Measurements from ENCODE around the gene NHSL2. TPM values are rescaled to one million over a fixed set of nuclear protein-coding genes. Genes with fewer than 3 reads are reported as not detected.

Gene NHSL2
- polyA plus RNA-seq, 3 donors = 16.6 to 39.8 (median 22.8) TPM

- intact Hi-C loops (cut with micrococcal nuclease) = no loop called here
- Histone ChIP-seq H2AFZ (ENCODE audit: insufficient read depth, low read depth, low read length, poor library complexity, severe bottlenecking) (no peak overlapping the region), H3K9ac (ENCODE audit: insufficient read depth, low read length, poor library complexity, severe bottlenecking) (no peak overlapping the region), H3K36me3 (replicated peaks in 1 of 2; ENCODE audit: control insufficient read depth in 1 of 2, insufficient read depth in 2 of 2, low read length in 2 of 2) (no peaks in the 10 kb centered on the region), H3K27me3 (ENCODE audit: control insufficient read depth in 2 of 2, insufficient read depth in 2 of 2, low read length in 2 of 2) (no peaks in the 10 kb centered on the region), H3K4me1 (ENCODE audit: control insufficient read depth in 1 of 2, insufficient read depth in 2 of 2, low read length in 2 of 2) (no peaks in the 10 kb centered on the region), H3K4me3 (replicated peaks in 1 of 3; ENCODE audit: low read depth in 2 of 3, low read length in 3 of 3) (no peak overlapping the region), H3K27ac (ENCODE audit: low read depth in 1 of 2, low read length in 2 of 2) (no peak overlapping the region), H3K4me2 (replicated peaks; ENCODE audit: extremely low read depth, low read length, poor library complexity, severe bottlenecking) (no peak overlapping the region), H3K9me3 (replicated peaks in 1 of 2; ENCODE audit: control insufficient read depth in 1 of 2, insufficient read depth in 1 of 2, low read length in 2 of 2) (no peaks in the 10 kb centered on the region), H4K20me1 (ENCODE audit: insufficient read depth, low read length) (no peaks in the 10 kb centered on the region), H3K79me2 (ENCODE audit: insufficient read depth, low read length) (no peaks in the 10 kb centered on the region)
- H3K4me1 Mint-ChIP-seq = no peaks in the 10 kb centered on the region
- peaks cover 2 to 10% (median 4%) of the 10 kb centered on the region in 3 donors for H3K27me3 Mint-ChIP-seq (ENCODE audit: low read depth in 3 of 3)
- no peak for DNase-seq
- no peak for TF ChIP-seq CTCF (IDR thresholded peaks at IDR 0.05)
- peaks cover 0 to 1% (median 0%) of the 10 kb centered on the region in 7 donors for H3K9me3 Mint-ChIP-seq
- no peak overlapping the region for H3K27ac Mint-ChIP-seq
- no peaks in the 10 kb centered on the region for H3K36me3 Mint-ChIP-seq
- no CpG with 5 or more reads among the region's 1 CpG for WGBS (ENCODE audit: insufficient coverage)
- no peak overlapping the region for H3K4me3 Mint-ChIP-seq
Measured at GRCh38 chrX:71930298-71930697, 19.7 kb downstream of the NHSL2 start.

GRCh38 chrX:71935476-71935875, 24.8 kb downstream of the NHSL2 start:
- Mint-ChIP-seq H3K4me3 (no peak overlapping the region), H3K36me3 (no peaks in the 10 kb centered on the region), H3K27ac (no peak overlapping the region), H3K27me3 (ENCODE audit: low read depth in 3 of 3) (peaks cover 0 to 12% (median 3%) of the 10 kb centered on the region in 3 donors), H3K4me1 (no peaks in the 10 kb centered on the region), H3K9me3 (peaks cover 0 to 3% (median 0%) of the 10 kb centered on the region in 7 donors)
- Histone ChIP-seq H3K9ac (ENCODE audit: insufficient read depth, low read length, poor library complexity, severe bottlenecking) (no peak overlapping the region), H4K20me1 (ENCODE audit: insufficient read depth, low read length) (no peaks in the 10 kb centered on the region), H3K4me1 (ENCODE audit: control insufficient read depth in 1 of 2, insufficient read depth in 2 of 2, low read length in 2 of 2) (no peaks in the 10 kb centered on the region), H3K79me2 (ENCODE audit: insufficient read depth, low read length) (no peaks in the 10 kb centered on the region), H3K27me3 (ENCODE audit: control insufficient read depth in 2 of 2, insufficient read depth in 2 of 2, low read length in 2 of 2) (no peaks in the 10 kb centered on the region), H3K36me3 (replicated peaks in 1 of 2; ENCODE audit: control insufficient read depth in 1 of 2, insufficient read depth in 2 of 2, low read length in 2 of 2) (no peaks in the 10 kb centered on the region), H2AFZ (ENCODE audit: insufficient read depth, low read depth, low read length, poor library complexity, severe bottlenecking) (no peak overlapping the region), H3K4me2 (replicated peaks; ENCODE audit: extremely low read depth, low read length, poor library complexity, severe bottlenecking) (no peak overlapping the region), H3K27ac (ENCODE audit: low read depth in 1 of 2, low read length in 2 of 2) (no peak overlapping the region), H3K4me3 (replicated peaks in 1 of 3; ENCODE audit: low read depth in 2 of 3, low read length in 3 of 3) (no peak overlapping the region), H3K9me3 (replicated peaks in 1 of 2; ENCODE audit: control insufficient read depth in 1 of 2, insufficient read depth in 1 of 2, low read length in 2 of 2) (no peaks in the 10 kb centered on the region)
- WGBS (ENCODE audit: insufficient coverage) = 100% methylated on average over 3 of the region's 3 CpGs
- TF ChIP-seq CTCF (IDR thresholded peaks at IDR 0.05) = no peak
- intact Hi-C loops (cut with micrococcal nuclease) = no loop called here
- no peak for DNase-seq
